PC-3 (cell line): ENCODE results near the gene RABAC1. TPM values are rescaled to one million over a fixed set of nuclear protein-coding genes. Genes with fewer than 3 reads are reported as not detected.

Source experiments
- ATAC-seq: fragments of 200-7000 bp; cut with Tn5 transposase; 2 replicates; pipeline ENCODE4 v1.9.1; 2020; ENCODE audit warnings: mild to moderate bottlenecking, moderate library complexity
- BruUV-seq: library from RNA; stranded (reverse); fragments of 400-500 nt; replicated peaks from 2 replicates; lab custom pipeline; 2021; lab: Mats Ljungman, UMichigan
- CTCF ChIA-PET: fragments of 300-600 bp; sonication (Branson Sonifier 250); formaldehyde crosslinking; loops from one replicate; lab custom pipeline; 2022; ENCODE audit warnings: antibody characterized with exemption; lab: Charles Lee
- POLR2A ChIA-PET: fragments of 300-600 bp; sonication (Branson Sonifier 250); formaldehyde crosslinking; loops from one replicate; lab custom pipeline; 2022; ENCODE audit warnings: antibody characterized with exemption; ENCODE audit not compliant: unreplicated experiment; lab: Charles Lee
- DNase-seq: peaks from one replicate; pipeline ENCODE4 v3.0.0-alpha.2; 2015
- H2AFZ ChIP-seq: fragments of 300-600 bp; sonication (generic); 2 replicates; pipeline ENCODE4 v1.6.0; 2016; ENCODE audit warnings: antibody characterized with exemption, low read length
- H3F3A ChIP-seq: fragments of 300-600 bp; sonication (generic); one replicate; pipeline ENCODE4 v1.6.0; 2017; ENCODE audit warnings: antibody characterized with exemption, low read length, control low read depth, mild to moderate bottlenecking; ENCODE audit not compliant: unreplicated experiment
- H3K27ac ChIP-seq: fragments of 300-600 bp; sonication (generic); 2 replicates; pipeline ENCODE4 v1.5.1; 2016; ENCODE audit warnings: mild to moderate bottlenecking, low read length
- H3K27me3 ChIP-seq: fragments of 300-600 bp; sonication (generic); 2 replicates; pipeline ENCODE4 v1.6.1; 2016; ENCODE audit warnings: low read length, mixed read lengths
- H3K36me3 ChIP-seq: fragments of 300-600 bp; sonication (generic); 2 replicates; pipeline ENCODE4 v1.6.1; 2016; ENCODE audit warnings: low read depth, mixed run types, low read length, mixed read lengths
- H3K4me1 ChIP-seq: fragments of 300-600 bp; sonication (generic); 2 replicates; pipeline ENCODE4 v1.5.1; 2016; ENCODE audit warnings: low read length; ENCODE audit not compliant: insufficient read depth
- H3K4me2 ChIP-seq: fragments of 300-600 bp; sonication (generic); 2 replicates; pipeline ENCODE4 v1.6.0; 2016; ENCODE audit warnings: low read length
- H3K4me3 ChIP-seq: fragments of 300-600 bp; sonication (generic); 2 replicates; pipeline ENCODE4 v1.5.1; 2016; ENCODE audit warnings: mild to moderate bottlenecking, low read length, mixed read lengths
- H3K79me2 ChIP-seq: fragments of 300-600 bp; sonication (generic); 2 replicates; pipeline ENCODE4 v1.6.1; 2017; ENCODE audit warnings: low read length, mixed read lengths
- H3K9ac ChIP-seq: fragments of 300-600 bp; sonication (generic); 2 replicates; pipeline ENCODE4 v1.6.0; 2016; ENCODE audit warnings: mild to moderate bottlenecking, low read length
- H3K9me2 ChIP-seq: fragments of 300-600 bp; sonication (generic); replicated peaks from 2 replicates; pipeline ENCODE4 v1.6.1; 2016; ENCODE audit warnings: mixed run types, low read length, mixed read lengths
- H3K9me3 ChIP-seq: fragments of 300-600 bp; sonication (generic); 2 replicates; pipeline ENCODE4 v1.6.1; 2016; ENCODE audit warnings: low read length, mixed read lengths
- H4K20me1 ChIP-seq: fragments of 300-600 bp; sonication (generic); 2 replicates; pipeline ENCODE4 v1.6.1; 2016; ENCODE audit warnings: low read length, mixed read lengths
- CTCF ChIP-seq: fragments of 300-600 bp; sonication (generic); conservative IDR thresholded peaks from 2 replicates; pipeline ENCODE4 v1.5.1; 2017; ENCODE audit warnings: antibody characterized with exemption, low read depth, mild to moderate bottlenecking, low read length
- EZH2 ChIP-seq: fragments of 300-600 bp; sonication (generic); IDR thresholded peaks from one replicate; pipeline ENCODE4 v1.6.1; 2017; ENCODE audit warnings: antibody characterized with exemption, mild to moderate bottlenecking, low read length; ENCODE audit not compliant: unreplicated experiment
- EZH2phosphoT487 ChIP-seq: fragments of 300-600 bp; sonication (generic); IDR thresholded peaks from 2 replicates; pipeline ENCODE4 v1.6.1; 2018; ENCODE audit warnings: mild to moderate bottlenecking, antibody characterized with exemption, low read length, borderline replicate concordance
- intact Hi-C: fragments of 100-400 bp; cut with micrococcal nuclease; formaldehyde crosslinking; loops from 2 replicates; pipeline ENCODE4 v1.9.0; 2023
- total RNA-seq: library from RNA; depleted of rRNA; stranded (reverse); fragments of >200 nt; gene quantifications from 2 replicates; pipeline ENCODE4 v1.2.3, GENCODE V29; 2014

The RABAC1 gene
- total RNA-seq, 1 experiment from 2014 or later: 158 TPM

- intact Hi-C loops: no loop called here
- BruUV-seq: no TSS peak
- POLR2A ChIA-PET: no interaction called here
- no peak for TF ChIP-seq CTCF
- no peak for TF ChIP-seq EZH2
- no peak for TF ChIP-seq EZH2phosphoT487
- CTCF ChIA-PET: no interaction called here
- DNase-seq: no peak
- no peak overlapping the region for H3K4me3 ChIP-seq
- H3K27me3 ChIP-seq: peaks cover 15% of the 10 kb centered on the region; the same call in 1 of the 2 replicates
- no peaks in the 10 kb centered on the region for H3K36me3 ChIP-seq
- H3K9ac ChIP-seq: no peak overlapping the region
- no peak overlapping the region for H2AFZ ChIP-seq
- no peaks in the 10 kb centered on the region for H3F3A ChIP-seq
- no peak for ATAC-seq
- H3K27ac ChIP-seq: no peak overlapping the region
- H4K20me1 ChIP-seq: no peaks in the 10 kb centered on the region
- H3K4me1 ChIP-seq: peaks cover 6% of the 10 kb centered on the region; the same call in 1 of the 2 replicates
- H3K4me2 ChIP-seq: no peak overlapping the region
- no peaks in the 10 kb centered on the region for H3K9me2 ChIP-seq
- H3K9me3 ChIP-seq: no peaks in the 10 kb centered on the region
- no peaks in the 10 kb centered on the region for H3K79me2 ChIP-seq
Observed at GRCh38 chr19:41926028-41926762, 32.9 kb downstream of the RABAC1 start.

GRCh38 chr19:41925208-41926003 is 33.7 kb downstream of the RABAC1 start:
- TF ChIP-seq EZH2phosphoT487 (no peak), CTCF (no peak), EZH2 (no peak)
- H3K79me2 ChIP-seq: no peaks in the 10 kb centered on the region
- DNase-seq: no peak
- no peaks in the 10 kb centered on the region for H3F3A ChIP-seq
- POLR2A ChIA-PET: no interaction called here
- no peaks in the 10 kb centered on the region for H3K9me3 ChIP-seq
- peaks cover 12% of the 10 kb centered on the region; the same call in 1 of the 2 replicates for H3K27me3 ChIP-seq
- no peak overlapping the region for H3K4me3 ChIP-seq
- BruUV-seq: no TSS peak
- no peak overlapping the region for H3K4me2 ChIP-seq
- no peak overlapping the region for H2AFZ ChIP-seq
- CTCF ChIA-PET: no interaction called here
- H3K36me3 ChIP-seq: no peaks in the 10 kb centered on the region
- no peak overlapping the region for H3K9ac ChIP-seq
- no peak overlapping the region for H3K27ac ChIP-seq
- no peaks in the 10 kb centered on the region for H3K9me2 ChIP-seq
- ATAC-seq: no peak
- no peaks in the 10 kb centered on the region for H4K20me1 ChIP-seq
- intact Hi-C loops: no loop called here
- peaks cover 6% of the 10 kb centered on the region; the same call in 1 of the 2 replicates for H3K4me1 ChIP-seq
